MM.1S (cell line): ENCODE data around the gene GALNT6.

Source experiments
- DNase-seq: peaks from one replicate; pipeline ENCODE4 v3.0.0-alpha.2; 2015
- H2AFZ ChIP-seq: fragments of 300-600 bp; sonication (generic); 2 replicates; pipeline ENCODE4 v1.6.0; 2016; ENCODE audit warnings: antibody characterized with exemption, low read length
- H3F3A ChIP-seq: fragments of 300-600 bp; sonication (generic); 2 replicates; pipeline ENCODE4 v1.6.1; 2016; ENCODE audit warnings: mild to moderate bottlenecking, antibody characterized with exemption, low read length, moderate library complexity, mixed read lengths; ENCODE audit not compliant: insufficient read depth
- H3K27ac ChIP-seq: fragments of 300-600 bp; sonication (generic); 2 replicates; pipeline ENCODE4 v1.5.1; 2016; ENCODE audit warnings: mild to moderate bottlenecking, low read length
- H3K27me3 ChIP-seq: fragments of 300-600 bp; sonication (generic); replicated peaks from 2 replicates; pipeline ENCODE4 v1.6.0; 2016; ENCODE audit warnings: low read length; ENCODE audit not compliant: insufficient read depth
- H3K36me3 ChIP-seq: fragments of 300-600 bp; sonication (generic); replicated peaks from 2 replicates; pipeline ENCODE4 v1.6.1; 2016; ENCODE audit warnings: mild to moderate bottlenecking, low read length, mixed read lengths; ENCODE audit not compliant: insufficient read depth
- H3K4me1 ChIP-seq: fragments of 300-600 bp; sonication (generic); 2 replicates; pipeline ENCODE4 v1.6.1; 2016; ENCODE audit warnings: low read length, mixed read lengths
- H3K4me2 ChIP-seq: fragments of 300-600 bp; sonication (generic); 2 replicates; pipeline ENCODE4 v1.6.0; 2016; ENCODE audit warnings: low read depth, low read length
- H3K4me3 ChIP-seq: fragments of 300-600 bp; sonication (generic); 2 replicates; pipeline ENCODE4 v1.5.1; 2016; ENCODE audit warnings: low read length, mixed read lengths
- H3K79me2 ChIP-seq: fragments of 300-600 bp; sonication (generic); 2 replicates; pipeline ENCODE4 v1.6.1; 2016; ENCODE audit warnings: mixed run types, low read length, mixed read lengths
- H3K9ac ChIP-seq: fragments of 300-600 bp; sonication (generic); 2 replicates; pipeline ENCODE4 v1.6.1; 2016; ENCODE audit warnings: low read length, mixed read lengths
- H3K9me2 ChIP-seq: fragments of 300-600 bp; sonication (generic); replicated peaks from 2 replicates; pipeline ENCODE4 v1.6.1; 2016; ENCODE audit warnings: mild to moderate bottlenecking, low read length, mixed read lengths; ENCODE audit not compliant: insufficient read depth
- H3K9me3 ChIP-seq: fragments of 300-600 bp; sonication (generic); replicated peaks from 2 replicates; pipeline ENCODE4 v1.6.1; 2016; ENCODE audit warnings: mild to moderate bottlenecking, low read length, mixed read lengths; ENCODE audit not compliant: insufficient read depth
- H4K20me1 ChIP-seq: fragments of 300-600 bp; sonication (generic); 2 replicates; pipeline ENCODE4 v1.6.1; 2016; ENCODE audit warnings: mild to moderate bottlenecking, low read length, moderate library complexity, mixed read lengths; ENCODE audit not compliant: insufficient read depth
- CTCF ChIP-seq: fragments of 300-600 bp; sonication (generic); IDR thresholded peaks from 2 replicates; pipeline ENCODE4 v1.5.1; 2016; ENCODE audit warnings: antibody characterized with exemption, low read length, mixed read lengths
- EZH2 ChIP-seq: fragments of 300-600 bp; sonication (generic); optimal IDR thresholded peaks from 2 replicates; pipeline ENCODE3; 2017; ENCODE audit warnings: low read depth, mild to moderate bottlenecking, antibody characterized with exemption, low read length, mixed read lengths
- EZH2phosphoT487 ChIP-seq: fragments of 300-600 bp; sonication (generic); IDR thresholded peaks from 2 replicates; pipeline ENCODE4 v1.6.1; 2018; ENCODE audit warnings: antibody characterized with exemption, low read length

Gene GALNT6

DNA sequence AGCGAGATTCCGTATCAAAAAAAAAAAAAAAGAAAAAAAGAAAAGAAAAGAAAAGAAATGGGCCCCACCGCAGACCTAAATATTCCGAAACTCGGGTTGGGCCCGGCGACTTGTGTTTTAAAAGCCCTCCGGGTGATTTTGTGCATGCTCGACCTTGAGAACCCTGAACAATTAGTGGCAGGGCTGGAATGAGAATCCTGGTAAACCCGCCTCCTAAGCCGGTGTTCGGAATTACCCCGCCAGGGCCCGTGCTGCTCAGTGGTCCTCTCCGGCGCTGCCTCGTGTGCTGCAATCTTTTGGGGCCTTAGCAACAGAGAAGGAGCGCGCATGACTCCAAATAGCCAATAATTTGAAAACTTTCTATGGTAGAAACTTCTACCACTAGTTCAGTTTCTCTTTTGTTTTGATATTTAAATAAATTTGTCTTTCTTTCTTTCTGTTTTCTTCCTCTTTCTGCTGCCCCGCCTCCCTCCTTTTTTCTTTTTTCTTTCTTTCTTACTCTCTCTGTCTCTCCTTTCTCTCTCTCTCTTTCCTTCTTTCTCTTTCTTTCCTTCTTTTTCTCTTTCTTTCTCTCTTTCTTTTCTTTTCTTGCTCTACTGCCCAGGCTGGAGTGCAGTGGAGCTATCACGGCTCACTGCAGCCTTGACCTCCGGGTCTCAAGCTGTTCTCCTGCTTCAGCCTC lies 1.5 kb upstream of the GALNT6 start:
- peaks cover 6% of the 10 kb centered on the region for H3K4me1 ChIP-seq
- peak overlapping the region; percentile 87 for H3K4me3 ChIP-seq
- no peaks in the 10 kb centered on the region for H4K20me1 ChIP-seq
- peaks cover 9% of the 10 kb centered on the region for H3F3A ChIP-seq
- no peaks in the 10 kb centered on the region for H3K9me3 ChIP-seq
- peak overlapping the region; percentile 68; the same call in 1 of the 2 replicates for H3K9ac ChIP-seq
- peak overlapping the region; percentile 46; the same call in 1 of the 2 replicates for H3K27ac ChIP-seq
- TF ChIP-seq EZH2 (no peak), CTCF (no peak), EZH2phosphoT487 (no peak)
- H3K36me3 ChIP-seq = no peaks in the 10 kb centered on the region
- peak; percentile 66 for DNase-seq
- peak overlapping the region; percentile 74; the same call in 1 of the 2 replicates for H3K4me2 ChIP-seq
- H3K79me2 ChIP-seq = no peaks in the 10 kb centered on the region
- peak overlapping the region; percentile 53 for H2AFZ ChIP-seq
- H3K9me2 ChIP-seq = no peaks in the 10 kb centered on the region
- no peaks in the 10 kb centered on the region; the same call in 1 of the 2 replicates for H3K27me3 ChIP-seq

DNA sequence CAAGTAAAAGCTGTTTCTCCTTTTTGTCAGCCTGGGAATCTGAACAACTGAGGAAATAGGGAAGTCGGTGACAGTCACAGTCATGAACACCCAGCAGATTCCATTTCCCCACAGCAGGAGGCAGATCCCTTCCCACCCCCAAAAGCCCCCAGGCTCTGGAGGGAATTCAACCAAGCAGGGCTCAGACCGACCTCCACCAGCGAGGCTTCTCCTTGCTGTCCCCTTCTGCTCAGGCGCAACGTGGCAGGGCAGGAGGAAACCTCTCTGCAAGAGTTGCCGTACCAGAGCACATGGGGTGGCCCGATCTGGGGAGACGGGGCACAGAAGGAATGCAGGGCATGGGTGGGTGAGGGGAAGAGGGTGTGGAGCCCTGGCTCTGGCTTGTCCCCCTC lies 319 bp downstream of the GALNT6 start:
- H2AFZ ChIP-seq = peak overlapping the region; percentile 88
- peak overlapping the region; percentile 68 for H3K9ac ChIP-seq
- DNase-seq = peak; percentile 28

DNA sequence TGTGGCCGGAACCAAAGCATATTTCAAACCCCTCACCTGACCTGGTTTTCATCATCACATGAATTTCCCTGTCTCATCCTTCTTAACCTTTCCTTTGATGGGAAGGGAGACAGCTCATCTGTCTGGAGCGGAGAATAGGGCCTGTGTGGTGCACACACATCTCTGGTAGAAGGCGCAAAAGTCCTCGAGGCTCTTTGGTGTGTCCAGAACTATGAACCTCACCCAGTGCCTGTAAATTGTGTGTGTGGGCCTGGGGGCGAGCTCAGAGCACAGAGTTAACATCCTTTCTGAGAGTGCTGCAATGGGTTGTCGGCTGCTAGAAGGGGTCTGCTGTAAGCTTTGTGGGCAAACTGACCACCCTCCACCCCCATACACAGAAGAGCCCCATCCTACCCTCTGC lies 749 bp downstream of the GALNT6 start:
- peak overlapping the region; percentile 87; the same call in 1 of the 2 replicates for H3K4me3 ChIP-seq

More for the DNA sequence above, 319 bp downstream of the GALNT6 start:
- Histone ChIP-seq H3K9me3 (no peaks in the 10 kb centered on the region), H3K4me1 (peaks cover 6% of the 10 kb centered on the region), H4K20me1 (no peaks in the 10 kb centered on the region), H3K36me3 (no peaks in the 10 kb centered on the region), H3K9me2 (no peaks in the 10 kb centered on the region), H3K4me3 (peak overlapping the region; percentile 87), H3K79me2 (no peaks in the 10 kb centered on the region), H3K27me3 (no peaks in the 10 kb centered on the region; the same call in 1 of the 2 replicates), H3K4me2 (peak overlapping the region; percentile 94), H3F3A (peaks cover 9% of the 10 kb centered on the region), H3K27ac (no peak overlapping the region)
- TF ChIP-seq EZH2 (no peak), EZH2phosphoT487 (no peak), CTCF (no peak)

More for the DNA sequence above, 749 bp downstream of the GALNT6 start:
- DNase-seq = no peak
- Histone ChIP-seq H3F3A (peaks cover 9% of the 10 kb centered on the region), H3K9me2 (no peaks in the 10 kb centered on the region), H3K27ac (no peak overlapping the region), H3K4me1 (peaks cover 6% of the 10 kb centered on the region), H3K36me3 (no peaks in the 10 kb centered on the region), H3K79me2 (no peaks in the 10 kb centered on the region), H4K20me1 (no peaks in the 10 kb centered on the region), H2AFZ (no peak overlapping the region; the same call in 1 of the 2 replicates), H3K27me3 (no peaks in the 10 kb centered on the region; the same call in 1 of the 2 replicates), H3K9ac (peak overlapping the region; percentile 68; the same call in 1 of the 2 replicates), H3K4me2 (peak overlapping the region; percentile 94), H3K9me3 (no peaks in the 10 kb centered on the region)
- TF ChIP-seq EZH2 (no peak), CTCF (no peak), EZH2phosphoT487 (no peak)
